Liver (tissue), 3 donors: ENCODE data around the gene CARD9.

ENCODE experiments used
- ATF3 ChIP-seq: IDR thresholded peaks from 2 replicates; pipeline ENCODE4 v1.6.1; 2016; ENCODE audit warnings: antibody characterized with exemption
- GABPA ChIP-seq, 2 donors: IDR thresholded peaks in 1 of 2; conservative IDR thresholded peaks in 1 of 2; 2 replicates each; pipeline ENCODE4 v1.6.1; 2016; ENCODE audit warnings: antibody characterized with exemption in 2 of 2, mild to moderate bottlenecking in 1 of 2, moderate library complexity in 1 of 2
- HNF4A ChIP-seq, 2 donors: conservative IDR thresholded peaks; 2 replicates each; pipeline ENCODE4 v1.6.1; 2016; ENCODE audit warnings: antibody characterized with exemption in 2 of 2, mild to moderate bottlenecking in 2 of 2
- NR2F2 ChIP-seq: IDR thresholded peaks from 2 replicates; pipeline ENCODE4 v1.6.1; 2016; ENCODE audit warnings: antibody characterized with exemption
- ZBTB33 ChIP-seq: IDR thresholded peaks from 2 replicates; pipeline ENCODE4 v1.6.1; 2016; ENCODE audit warnings: antibody characterized with exemption
- TF ChIP-seq, protein P1 (sequence below): fragments of 150-350 bp; IDR thresholded peaks from 2 replicates; pipeline ENCODE4 v1.5.1; 2017; ENCODE audit warnings: improper control_type of control experiment, low read depth, low read length; ENCODE audit not compliant: missing input control
- donor health status: healthy.
- donor health status: healthy.

DNA sequence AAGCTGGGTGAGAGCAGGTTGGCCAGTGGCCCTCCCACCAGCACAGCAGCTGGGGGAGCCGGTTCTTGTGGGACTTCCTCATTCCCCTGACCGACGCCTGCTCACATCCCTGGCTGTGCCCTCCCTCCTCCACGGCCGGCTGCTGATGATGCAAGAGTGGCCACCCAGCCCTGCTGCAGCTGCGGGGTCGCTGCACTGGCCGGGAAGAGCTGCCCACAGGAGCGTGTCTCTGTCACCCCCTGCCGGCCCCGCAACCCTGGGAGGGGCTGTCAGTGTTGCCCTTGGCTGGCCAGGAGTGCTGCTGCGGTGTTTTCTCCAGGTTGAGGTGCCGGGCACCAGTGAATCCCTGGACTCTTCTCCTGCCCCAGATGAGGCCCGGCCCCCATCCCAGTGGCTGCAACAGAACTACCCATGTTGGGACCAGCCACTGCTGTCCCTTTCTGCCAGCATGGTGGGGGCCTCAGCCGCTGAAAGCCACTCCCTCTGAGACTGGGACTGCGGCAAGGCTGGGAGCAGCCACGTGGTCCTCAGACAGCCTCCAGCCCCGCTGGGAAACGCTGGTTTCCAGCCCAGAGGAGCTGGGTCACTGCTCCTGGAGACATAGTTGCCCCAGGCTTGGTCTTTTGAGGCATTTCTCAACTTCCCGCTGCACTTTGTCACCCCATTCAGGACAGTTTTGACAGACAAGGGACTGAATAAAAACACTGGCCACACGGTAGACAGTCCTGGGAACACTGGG lies 739 bp downstream of the CARD9 start:
- TF ChIP-seq, protein P1, sequence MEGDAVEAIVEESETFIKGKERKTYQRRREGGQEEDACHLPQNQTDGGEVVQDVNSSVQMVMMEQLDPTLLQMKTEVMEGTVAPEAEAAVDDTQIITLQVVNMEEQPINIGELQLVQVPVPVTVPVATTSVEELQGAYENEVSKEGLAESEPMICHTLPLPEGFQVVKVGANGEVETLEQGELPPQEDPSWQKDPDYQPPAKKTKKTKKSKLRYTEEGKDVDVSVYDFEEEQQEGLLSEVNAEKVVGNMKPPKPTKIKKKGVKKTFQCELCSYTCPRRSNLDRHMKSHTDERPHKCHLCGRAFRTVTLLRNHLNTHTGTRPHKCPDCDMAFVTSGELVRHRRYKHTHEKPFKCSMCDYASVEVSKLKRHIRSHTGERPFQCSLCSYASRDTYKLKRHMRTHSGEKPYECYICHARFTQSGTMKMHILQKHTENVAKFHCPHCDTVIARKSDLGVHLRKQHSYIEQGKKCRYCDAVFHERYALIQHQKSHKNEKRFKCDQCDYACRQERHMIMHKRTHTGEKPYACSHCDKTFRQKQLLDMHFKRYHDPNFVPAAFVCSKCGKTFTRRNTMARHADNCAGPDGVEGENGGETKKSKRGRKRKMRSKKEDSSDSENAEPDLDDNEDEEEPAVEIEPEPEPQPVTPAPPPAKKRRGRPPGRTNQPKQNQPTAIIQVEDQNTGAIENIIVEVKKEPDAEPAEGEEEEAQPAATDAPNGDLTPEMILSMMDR, result no peak
- TF ChIP-seq GABPA (IDR thresholded peaks at IDR 0.05 in 1 of 2, conservative IDR thresholded peaks at IDR 0.05 in 1 of 2) (no peak), ZBTB33 (no peak), ATF3 (no peak), HNF4A (conservative IDR thresholded peaks at IDR 0.05) (no peak), NR2F2 (no peak)
